OCI-LY7 (cell line): ENCODE measurements around the gene IFNA1.

Experiments
- EZH2phosphoT487 ChIP-seq: fragments of 200-600 bp; sonication (generic); IDR thresholded peaks from 2 replicates; pipeline ENCODE4 v1.6.1; 2018; ENCODE audit warnings: low read depth, borderline replicate concordance, mild to moderate bottlenecking, mixed run types, antibody characterized with exemption, low read length, moderate library complexity, mixed read lengths
- TF ChIP-seq, protein P1 (sequence below): fragments of 200-600 bp; sonication (generic); conservative IDR thresholded peaks from 2 replicates; pipeline ENCODE4 v1.5.1; 2014; ENCODE audit warnings: mild to moderate bottlenecking, antibody characterized with exemption, low read length, moderate library complexity, mixed read lengths

DNA sequence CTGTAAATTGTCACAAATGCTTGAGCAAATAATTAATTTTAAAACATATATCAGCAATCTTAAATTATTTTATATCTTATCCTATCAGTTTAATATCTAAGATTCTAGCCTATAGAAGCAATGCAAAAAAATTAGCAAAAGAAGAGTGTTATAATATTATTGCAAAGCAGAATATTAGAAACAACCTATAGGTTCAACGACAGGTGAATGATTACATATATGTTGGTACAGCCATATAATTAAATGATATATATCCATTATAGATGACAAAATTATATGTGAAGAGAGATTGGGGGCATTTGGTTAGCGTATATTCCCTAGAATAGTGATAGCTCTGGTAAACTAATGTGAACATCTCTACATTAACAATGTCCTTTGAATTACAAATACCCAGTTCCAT lies 42.0 kb downstream of the IFNA1 start, which contains the start of gene IFNE:
- TF ChIP-seq, protein P1, sequence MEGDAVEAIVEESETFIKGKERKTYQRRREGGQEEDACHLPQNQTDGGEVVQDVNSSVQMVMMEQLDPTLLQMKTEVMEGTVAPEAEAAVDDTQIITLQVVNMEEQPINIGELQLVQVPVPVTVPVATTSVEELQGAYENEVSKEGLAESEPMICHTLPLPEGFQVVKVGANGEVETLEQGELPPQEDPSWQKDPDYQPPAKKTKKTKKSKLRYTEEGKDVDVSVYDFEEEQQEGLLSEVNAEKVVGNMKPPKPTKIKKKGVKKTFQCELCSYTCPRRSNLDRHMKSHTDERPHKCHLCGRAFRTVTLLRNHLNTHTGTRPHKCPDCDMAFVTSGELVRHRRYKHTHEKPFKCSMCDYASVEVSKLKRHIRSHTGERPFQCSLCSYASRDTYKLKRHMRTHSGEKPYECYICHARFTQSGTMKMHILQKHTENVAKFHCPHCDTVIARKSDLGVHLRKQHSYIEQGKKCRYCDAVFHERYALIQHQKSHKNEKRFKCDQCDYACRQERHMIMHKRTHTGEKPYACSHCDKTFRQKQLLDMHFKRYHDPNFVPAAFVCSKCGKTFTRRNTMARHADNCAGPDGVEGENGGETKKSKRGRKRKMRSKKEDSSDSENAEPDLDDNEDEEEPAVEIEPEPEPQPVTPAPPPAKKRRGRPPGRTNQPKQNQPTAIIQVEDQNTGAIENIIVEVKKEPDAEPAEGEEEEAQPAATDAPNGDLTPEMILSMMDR: no peak
- TF ChIP-seq EZH2phosphoT487: no peak
